GM21367 (cell line): ENCODE measurements around the gene ALDOC.

ENCODE experiments used
- ATAC-seq: cut with Tn5 transposase; IDR thresholded peaks from one replicate; pipeline ENCODE4 v1.9.1; 2021; ENCODE audit not compliant: unreplicated experiment

The ALDOC gene

GRCh38 chr17:28553000-28553505, 23.6 kb downstream of the ALDOC start:
- no peak for ATAC-seq

- no peak for ATAC-seq
Measured at GRCh38 chr17:28552176-28552999, 24.3 kb downstream of the ALDOC start, which contains the start of gene UNC119. TSS of gene UNC119 (minus strand) at chr17:28552624. CDS start at chr17:28552557, 67 bp downstream.

- no peak for ATAC-seq
Measured at GRCh38 chr17:28551421-28552175, 25.1 kb downstream of the ALDOC start.

GRCh38 chr17:28550858-28551257, 25.8 kb downstream of the ALDOC start:
- no peak for ATAC-seq

GRCh38 chr17:28549236-28550132, 27.2 kb downstream of the ALDOC start:
- ATAC-seq: no peak

- ATAC-seq: no peak
Measured at GRCh38 chr17:28548417-28549130, 28.1 kb downstream of the ALDOC start.

- no peak for ATAC-seq
Measured at GRCh38 chr17:28547623-28548416, 28.9 kb downstream of the ALDOC start.

GRCh38 chr17:28547096-28547622, 29.5 kb downstream of the ALDOC start:
- ATAC-seq: no peak

GRCh38 chr17:28545787-28546415, 30.8 kb downstream of the ALDOC start:
- ATAC-seq: no peak

GRCh38 chr17:28545141-28545503, 31.6 kb downstream of the ALDOC start:
- ATAC-seq: no peak

- no peak for ATAC-seq
Measured at GRCh38 chr17:28544402-28545140, 32.1 kb downstream of the ALDOC start.

GRCh38 chr17:28541439-28541838, 35.3 kb downstream of the ALDOC start:
- ATAC-seq: no peak

- ATAC-seq: no peak
Measured at GRCh38 chr17:28540231-28540630, 36.5 kb downstream of the ALDOC start.

- no peak for ATAC-seq
Measured at GRCh38 chr17:28538296-28538895, 38.3 kb downstream of the ALDOC start.

GRCh38 chr17:28537219-28537610, 39.5 kb downstream of the ALDOC start:
- ATAC-seq: no peak

GRCh38 chr17:28536532-28537218, 40.0 kb downstream of the ALDOC start:
- ATAC-seq: no peak

GRCh38 chr17:28534740-28535375, 41.8 kb downstream of the ALDOC start:
- ATAC-seq: no peak
